NT2/D1 (cell line): ENCODE data around the gene DHFR2.

Source experiments
- SUZ12 ChIP-seq: IDR thresholded peaks from 2 replicates; pipeline ENCODE4 v1.6.1; 2011; ENCODE audit not compliant: insufficient read length, insufficient read depth; ENCODE audit errors: extremely low read depth
- YY1 ChIP-seq: IDR thresholded peaks from 2 replicates; pipeline ENCODE4 v1.6.1; 2011; ENCODE audit not compliant: insufficient read length, insufficient read depth

GRCh38 chr3:94050546-94050945 is 12.2 kb downstream of the DHFR2 start:
- TF ChIP-seq YY1: no peak
- no peak for TF ChIP-seq SUZ12
